ENCODE results near the gene DYNC1LI1. TPM values are rescaled to one million over a fixed set of nuclear protein-coding genes. Genes with fewer than 3 reads are reported as not detected.

The DYNC1LI1 gene
- total and polyA plus RNA-seq, 2 donors (not counting 1 experiment from before 2014, with no cell fraction given), result 44.1 to 49.8 TPM

GRCh38 chr3:32592011-32592410, 21.4 kb upstream of the DYNC1LI1 start:
- Histone ChIP-seq H3K9me3 (ENCODE audit: control insufficient read depth, insufficient read depth, low read depth, low read length) (no peaks in the 10 kb centered on the region), H2AFZ (ENCODE audit: low read length) (no peak overlapping the region), H3K79me2 (ENCODE audit: control insufficient read depth, insufficient read depth, low read length) (no peaks in the 10 kb centered on the region), H3K27ac (ENCODE audit: insufficient read depth, low read length) (no peak overlapping the region), H3K27me3 (ENCODE audit: control insufficient read depth, insufficient read depth, low read length) (no peaks in the 10 kb centered on the region), H3K36me3 (ENCODE audit: control insufficient read depth, insufficient read depth, low read length) (no peaks in the 10 kb centered on the region), H4K20me1 (ENCODE audit: control insufficient read depth, extremely low read depth, insufficient read depth, low read length) (no peaks in the 10 kb centered on the region), H3K4me1 (ENCODE audit: control insufficient read depth, extremely low read depth, insufficient read depth, low read length) (no peaks in the 10 kb centered on the region), H3K4me3 (replicated peaks in 1 of 4; ENCODE audit: control extremely low read depth in 1 of 4, insufficient read depth in 1 of 4, low read depth in 3 of 4, low read length in 4 of 4) (no peak overlapping the region), H3K4me2 (ENCODE audit: extremely low read depth, insufficient read depth, low read length) (no peak overlapping the region), H3K9ac (ENCODE audit: insufficient read depth, low read length) (no peak overlapping the region)
- no peak for DNase-seq (ENCODE audit: low read depth in 2 of 2)
- TF ChIP-seq CTCF (conservative IDR thresholded peaks at IDR 0.05 in 1 of 2, IDR thresholded peaks at IDR 0.05 in 1 of 2; ENCODE audit: low read depth in 1 of 2, low read length in 2 of 2) (no peak), EZH2 (IDR thresholded peaks at IDR 0.05; ENCODE audit: low read length, missing control alignments) (no peak)

DNA sequence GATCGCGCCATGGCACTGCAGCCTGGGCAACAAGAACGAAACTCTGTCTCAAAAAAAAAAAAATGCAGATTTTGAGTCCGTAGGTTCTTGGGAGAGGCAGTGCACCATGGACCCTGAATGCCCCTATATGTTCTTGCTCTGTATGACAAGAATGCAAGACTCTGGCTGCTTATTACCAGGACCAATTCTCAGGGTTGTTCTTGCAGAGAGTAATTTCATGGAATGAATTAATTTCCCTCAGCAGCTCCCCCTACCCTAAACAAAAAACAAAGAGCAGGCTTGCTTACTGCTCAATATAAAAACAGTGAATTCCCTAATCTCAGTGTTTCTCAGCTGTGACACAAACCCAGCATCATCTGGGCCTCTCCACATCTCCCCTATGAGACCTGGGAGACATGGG, 20.5 kb upstream of the DYNC1LI1 start:
- H3K27me3 ChIP-seq (ENCODE audit: control insufficient read depth, insufficient read depth, low read length), result no peaks in the 10 kb centered on the region
- H3K79me2 ChIP-seq (ENCODE audit: control insufficient read depth, insufficient read depth, low read length), result no peaks in the 10 kb centered on the region
- no peak for DNase-seq (ENCODE audit: low read depth in 2 of 2)
- H3K27ac ChIP-seq (ENCODE audit: insufficient read depth, low read length), result no peak overlapping the region
- no peaks in the 10 kb centered on the region for H3K9me3 ChIP-seq (ENCODE audit: control insufficient read depth, insufficient read depth, low read depth, low read length)
- H2AFZ ChIP-seq (ENCODE audit: low read length), result no peak overlapping the region
- no peak overlapping the region for H3K4me2 ChIP-seq (ENCODE audit: extremely low read depth, insufficient read depth, low read length)
- H3K4me1 ChIP-seq (ENCODE audit: control insufficient read depth, extremely low read depth, insufficient read depth, low read length), result no peaks in the 10 kb centered on the region
- TF ChIP-seq EZH2 (IDR thresholded peaks at IDR 0.05; ENCODE audit: low read length, missing control alignments) (no peak), CTCF (conservative IDR thresholded peaks at IDR 0.05 in 1 of 2, IDR thresholded peaks at IDR 0.05 in 1 of 2; ENCODE audit: low read depth in 1 of 2, low read length in 2 of 2) (no peak)
- H3K9ac ChIP-seq (ENCODE audit: insufficient read depth, low read length), result no peak overlapping the region
- no peaks in the 10 kb centered on the region for H4K20me1 ChIP-seq (ENCODE audit: control insufficient read depth, extremely low read depth, insufficient read depth, low read length)
- no peaks in the 10 kb centered on the region for H3K36me3 ChIP-seq (ENCODE audit: control insufficient read depth, insufficient read depth, low read length)
- H3K4me3 ChIP-seq (replicated peaks in 1 of 4; ENCODE audit: control extremely low read depth in 1 of 4, insufficient read depth in 1 of 4, low read depth in 3 of 4, low read length in 4 of 4), result no peak overlapping the region

DNA sequence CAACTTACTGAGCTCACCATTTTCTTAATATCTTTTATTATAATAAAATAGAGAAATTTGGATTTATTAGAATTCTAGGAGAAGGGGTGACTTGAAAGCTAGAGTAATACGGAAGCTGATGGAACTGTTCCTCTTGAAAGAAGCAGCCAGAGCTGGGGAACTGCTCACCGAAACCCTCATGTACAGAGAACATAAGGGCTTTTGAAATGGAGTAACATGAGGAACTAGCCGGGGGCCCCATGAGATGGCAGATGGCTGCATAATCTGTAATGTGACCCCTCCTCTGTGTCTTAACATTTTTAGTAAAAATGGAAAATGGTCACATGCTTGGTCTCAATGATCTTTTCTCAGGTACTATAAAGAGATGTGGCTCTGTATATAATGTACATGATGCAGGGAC, 15.7 kb upstream of the DYNC1LI1 start:
- Histone ChIP-seq H3K27me3 (ENCODE audit: control insufficient read depth, insufficient read depth, low read length) (no peaks in the 10 kb centered on the region), H3K4me2 (ENCODE audit: extremely low read depth, insufficient read depth, low read length) (no peak overlapping the region), H2AFZ (ENCODE audit: low read length) (no peak overlapping the region), H4K20me1 (ENCODE audit: control insufficient read depth, extremely low read depth, insufficient read depth, low read length) (no peaks in the 10 kb centered on the region), H3K9ac (ENCODE audit: insufficient read depth, low read length) (no peak overlapping the region), H3K4me1 (ENCODE audit: control insufficient read depth, extremely low read depth, insufficient read depth, low read length) (no peaks in the 10 kb centered on the region), H3K79me2 (ENCODE audit: control insufficient read depth, insufficient read depth, low read length) (no peaks in the 10 kb centered on the region), H3K36me3 (ENCODE audit: control insufficient read depth, insufficient read depth, low read length) (no peaks in the 10 kb centered on the region), H3K4me3 (replicated peaks in 1 of 4; ENCODE audit: control extremely low read depth in 1 of 4, insufficient read depth in 1 of 4, low read depth in 3 of 4, low read length in 4 of 4) (no peak overlapping the region), H3K9me3 (ENCODE audit: control insufficient read depth, insufficient read depth, low read depth, low read length) (no peaks in the 10 kb centered on the region), H3K27ac (ENCODE audit: insufficient read depth, low read length) (no peak overlapping the region)
- TF ChIP-seq EZH2 (IDR thresholded peaks at IDR 0.05; ENCODE audit: low read length, missing control alignments) (no peak), CTCF (conservative IDR thresholded peaks at IDR 0.05 in 1 of 2, IDR thresholded peaks at IDR 0.05 in 1 of 2; ENCODE audit: low read depth in 1 of 2, low read length in 2 of 2) (no peak)
- DNase-seq (ENCODE audit: low read depth in 2 of 2), result no peak
